ENCODE measurements around the gene ARFGAP1.

The ARFGAP1 gene

GRCh38 chr20:63227260-63227659 lies 45.4 kb upstream of the ARFGAP1 start:
- TF ChIP-seq CTCF (IDR thresholded peaks at IDR 0.05; ENCODE audit: low read depth, low read length): no peak
- no peak overlapping the region for H3K4me3 ChIP-seq (ENCODE audit: low read depth, low read length)

- no peak for TF ChIP-seq CTCF (IDR thresholded peaks at IDR 0.05; ENCODE audit: low read depth, low read length)
- no peak overlapping the region for H3K4me3 ChIP-seq (ENCODE audit: low read depth, low read length)
Observed at GRCh38 chr20:63228806-63229205, 43.8 kb upstream of the ARFGAP1 start.

GRCh38 chr20:63230800-63231268 lies 41.8 kb upstream of the ARFGAP1 start:
- peak; percentile 35; the same call in 1 of the 2 replicates for TF ChIP-seq CTCF (IDR thresholded peaks at IDR 0.05; ENCODE audit: low read depth, low read length)
- no peak overlapping the region for H3K4me3 ChIP-seq (ENCODE audit: low read depth, low read length)

GRCh38 chr20:63232235-63233060 lies 40.2 kb upstream of the ARFGAP1 start:
- no peak for TF ChIP-seq CTCF (IDR thresholded peaks at IDR 0.05; ENCODE audit: low read depth, low read length)
- peak overlapping the region; percentile 36 for H3K4me3 ChIP-seq (ENCODE audit: low read depth, low read length)

GRCh38 chr20:63233061-63233344 lies 39.6 kb upstream of the ARFGAP1 start:
- no peak overlapping the region for H3K4me3 ChIP-seq (ENCODE audit: low read depth, low read length)
- no peak for TF ChIP-seq CTCF (IDR thresholded peaks at IDR 0.05; ENCODE audit: low read depth, low read length)

- H3K4me3 ChIP-seq (ENCODE audit: low read depth, low read length): no peak overlapping the region
- no peak for TF ChIP-seq CTCF (IDR thresholded peaks at IDR 0.05; ENCODE audit: low read depth, low read length)
Observed at GRCh38 chr20:63233924-63234323, 38.7 kb upstream of the ARFGAP1 start.

GRCh38 chr20:63234693-63235398 lies 37.8 kb upstream of the ARFGAP1 start:
- no peak for TF ChIP-seq CTCF (IDR thresholded peaks at IDR 0.05; ENCODE audit: low read depth, low read length)
- H3K4me3 ChIP-seq (ENCODE audit: low read depth, low read length): no peak overlapping the region
